Measurements from ENCODE around the gene DMRTC2.

Gene DMRTC2

GRCh38 chr19:41845001-41845050, at the start of gene DMRTC2:
Gene DMRTC2 (plus strand): TSS chr19:41845042. CDS start chr19:41847429, 2,387 bp downstream.
- DNase-seq (ENCODE audit: low read depth in 2 of 2), result no peak

- no peak for DNase-seq (ENCODE audit: low read depth in 2 of 2)
Measured at GRCh38 chr19:41796362-41796761, 48.5 kb upstream of the DMRTC2 start, which contains the start of gene CEACAM3. Gene CEACAM3 (plus strand): TSS chr19:41796587. CDS start chr19:41796678, 91 bp downstream.

- no peak for DNase-seq (ENCODE audit: low read depth in 2 of 2)
Measured at GRCh38 chr19:41796901-41797300, 47.9 kb upstream of the DMRTC2 start.

- no peak for DNase-seq (ENCODE audit: low read depth in 2 of 2)
Measured at GRCh38 chr19:41799444-41800000, 45.3 kb upstream of the DMRTC2 start.

DNA sequence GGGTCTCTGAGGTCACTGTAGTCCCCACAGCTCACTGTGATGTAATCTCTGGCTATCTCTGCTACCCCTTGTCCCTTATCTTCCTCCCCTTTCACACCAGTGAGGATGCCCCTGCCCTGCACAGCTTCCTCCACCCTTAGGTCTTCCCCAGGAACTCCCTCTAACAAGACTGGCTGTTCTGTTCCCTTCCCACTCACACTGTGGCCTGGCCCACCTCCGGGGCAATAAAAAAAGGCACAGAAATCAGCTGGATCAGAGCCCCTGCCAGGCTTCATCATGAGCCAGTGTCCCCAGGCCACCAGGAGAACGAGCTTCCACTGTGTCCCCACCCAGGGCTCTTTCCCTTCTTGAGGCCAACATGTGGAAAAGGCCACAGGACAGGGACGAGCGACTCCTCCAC, 43.8 kb upstream of the DMRTC2 start:
- DNase-seq (ENCODE audit: low read depth in 2 of 2), result no peak

GRCh38 chr19:41801792-41802211, 43.0 kb upstream of the DMRTC2 start:
- DNase-seq (ENCODE audit: low read depth in 2 of 2), result no peak

GRCh38 chr19:41802770-41803169, 42.1 kb upstream of the DMRTC2 start:
- DNase-seq (ENCODE audit: low read depth in 2 of 2), result no peak

DNA sequence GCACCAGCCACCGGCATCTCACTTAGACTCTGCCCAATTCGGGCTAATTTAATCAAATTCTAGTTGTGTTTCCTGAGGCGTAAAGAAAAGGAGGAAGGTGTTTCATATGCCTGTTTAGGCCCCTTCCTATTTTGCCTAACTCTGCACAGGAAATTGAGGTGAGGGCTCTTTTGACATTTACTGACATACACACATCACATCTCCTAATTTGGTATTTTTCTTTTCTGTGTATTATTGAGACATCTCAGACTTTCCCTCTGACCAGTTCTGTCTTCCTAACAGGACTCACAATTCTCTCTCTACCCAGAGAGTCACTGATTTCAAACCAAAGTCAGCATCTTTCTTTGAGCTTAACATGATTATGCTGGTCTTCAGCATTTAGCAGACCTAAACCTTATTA, 40.5 kb upstream of the DMRTC2 start:
- DNase-seq (ENCODE audit: low read depth in 2 of 2), result no peak

DNA sequence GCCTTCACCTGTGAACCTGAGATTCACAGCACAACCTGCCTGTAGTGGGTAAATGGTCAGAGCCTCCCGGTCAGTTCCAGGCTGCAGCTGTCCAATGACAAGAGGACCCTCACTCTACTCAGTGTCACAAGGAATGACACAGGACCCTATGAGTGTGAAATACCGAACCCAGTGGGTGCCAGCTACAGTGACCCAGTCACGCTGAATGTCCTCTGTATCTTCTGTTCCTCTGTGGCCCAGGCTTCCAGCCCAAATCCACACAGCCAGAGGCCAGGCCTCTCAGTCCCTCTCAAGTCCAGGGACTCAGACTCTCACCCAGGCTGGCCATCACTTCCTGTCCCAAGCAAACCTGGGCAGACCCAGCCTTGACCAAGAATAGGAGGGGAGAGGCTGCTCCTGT, 37.7 kb upstream of the DMRTC2 start:
- no peak for DNase-seq (ENCODE audit: low read depth in 2 of 2)

- no peak for DNase-seq (ENCODE audit: low read depth in 2 of 2)
Measured at GRCh38 chr19:41808663-41809566, 35.9 kb upstream of the DMRTC2 start.

- DNase-seq (ENCODE audit: low read depth in 2 of 2), result no peak
Measured at GRCh38 chr19:41810301-41810700, 34.5 kb upstream of the DMRTC2 start.

GRCh38 chr19:41811036-41811435, 33.8 kb upstream of the DMRTC2 start:
- no peak for DNase-seq (ENCODE audit: low read depth in 2 of 2)

DNA sequence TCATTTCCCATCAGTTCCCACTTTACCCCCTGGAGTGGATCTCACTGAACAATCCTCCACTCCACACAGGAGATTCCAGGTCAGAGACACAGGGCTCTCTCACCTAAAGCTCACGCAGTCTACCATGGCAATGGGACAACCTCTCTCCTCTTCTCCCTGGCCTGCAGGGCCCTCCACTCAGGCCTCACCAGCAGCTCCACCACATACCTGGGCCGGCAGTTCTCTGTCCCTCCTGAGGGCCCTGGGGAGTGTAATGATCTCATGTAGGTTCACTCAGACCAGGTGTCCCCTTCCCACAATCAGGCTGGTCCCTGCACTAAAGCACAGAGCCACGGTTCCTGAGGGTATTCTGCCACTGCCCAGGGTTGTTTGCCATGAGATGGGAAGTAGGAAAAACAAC, 32.9 kb upstream of the DMRTC2 start:
- no peak for DNase-seq (ENCODE audit: low read depth in 2 of 2)

DNA sequence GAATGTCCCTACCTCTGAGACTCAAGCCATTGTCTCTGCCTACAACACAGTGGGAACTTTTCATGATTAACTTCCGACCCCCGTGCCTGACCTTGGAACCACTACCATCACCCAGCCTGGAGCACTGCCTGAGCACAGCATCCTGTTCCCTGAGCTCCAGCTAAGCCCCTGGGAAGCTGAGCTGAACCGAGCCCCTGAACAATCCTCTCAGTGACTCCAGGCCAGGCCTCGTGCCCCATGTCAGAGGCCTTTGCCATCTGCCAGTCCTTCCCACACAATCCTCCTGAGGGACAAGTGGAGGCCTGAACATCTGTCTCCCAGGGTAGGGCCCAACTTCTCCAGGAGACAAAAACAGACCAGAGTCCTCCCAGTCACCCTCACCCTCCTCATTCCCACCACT, 30.9 kb upstream of the DMRTC2 start:
- DNase-seq (ENCODE audit: low read depth in 2 of 2), result no peak

DNA sequence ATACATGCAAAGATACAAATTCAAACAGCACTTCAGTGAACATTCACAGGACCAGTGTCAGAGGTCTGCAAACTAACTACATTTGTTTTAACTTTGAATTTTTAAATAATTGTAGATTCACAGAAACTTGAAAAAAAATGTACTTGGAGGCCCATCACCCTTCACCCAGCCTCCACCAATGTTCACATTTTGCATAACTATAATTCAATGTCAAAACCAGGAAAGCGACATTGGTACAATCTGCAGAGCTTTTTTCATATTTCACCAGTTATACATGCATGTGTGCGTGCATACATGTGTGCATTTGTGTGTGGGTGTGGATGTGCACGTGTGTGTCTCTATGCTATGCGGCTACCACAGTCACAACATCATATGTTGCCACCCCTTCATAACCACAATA, 29.5 kb upstream of the DMRTC2 start:
- DNase-seq (ENCODE audit: low read depth in 2 of 2), result no peak

DNA sequence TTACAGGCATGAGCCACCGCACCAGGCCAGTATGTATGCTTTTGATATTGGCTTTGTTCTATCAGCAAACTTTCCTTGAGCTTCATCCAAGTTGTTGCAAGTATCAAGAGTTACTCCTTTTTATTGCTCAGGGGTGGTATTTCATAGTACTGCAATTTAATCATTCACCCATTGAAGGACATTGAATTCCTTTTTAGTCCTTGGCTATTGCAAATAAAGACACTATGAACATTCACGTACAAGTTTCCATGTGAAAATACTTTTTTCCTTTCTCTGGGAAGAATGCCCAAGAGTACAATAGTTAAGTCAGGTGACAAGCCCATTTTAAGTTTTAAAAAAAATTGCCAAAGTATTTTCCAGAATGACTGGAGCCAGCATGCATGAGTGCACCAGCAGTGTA, 28.1 kb upstream of the DMRTC2 start:
- DNase-seq (ENCODE audit: low read depth in 2 of 2), result no peak

GRCh38 chr19:41821003-41821735, 23.7 kb upstream of the DMRTC2 start:
- DNase-seq (ENCODE audit: low read depth in 2 of 2), result peak in 1 of 2 donors; percentile 10

DNA sequence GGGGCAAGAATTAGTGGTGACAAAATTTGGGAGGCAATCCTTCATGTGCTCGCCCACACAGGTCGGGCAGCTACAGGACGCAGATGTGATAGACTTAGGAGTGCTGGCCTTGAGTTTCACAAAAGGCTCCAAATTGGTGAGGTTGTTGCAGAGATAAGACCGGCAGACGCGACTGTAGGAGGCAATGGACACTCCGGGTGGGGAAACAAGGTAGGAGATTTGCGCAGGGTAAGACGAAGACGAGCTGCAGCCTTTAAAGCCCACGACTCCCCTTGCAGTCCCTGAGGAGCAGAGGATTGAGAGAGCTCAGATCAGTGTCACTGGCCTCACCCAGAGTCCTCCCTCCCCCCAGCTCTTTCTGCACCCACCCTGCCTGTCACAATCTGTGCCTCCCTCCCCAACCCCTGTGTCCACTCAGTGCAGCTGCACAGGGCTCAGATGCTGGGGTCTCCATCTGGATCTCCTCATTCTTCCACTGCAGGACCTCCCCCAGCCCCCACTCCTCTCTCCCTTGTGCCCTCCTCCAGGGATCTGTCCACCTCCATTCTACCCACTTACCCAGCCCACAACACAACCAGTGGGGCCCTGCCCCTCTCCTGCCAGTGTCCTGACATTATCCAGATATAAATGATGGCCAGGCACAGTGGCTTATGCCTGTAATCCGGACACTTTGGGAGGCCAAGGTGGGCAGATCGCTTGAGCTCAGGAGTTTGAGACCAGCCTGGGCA, 6.7 kb upstream of the DMRTC2 start:
- no peak for DNase-seq (ENCODE audit: low read depth in 2 of 2)

GRCh38 chr19:41839211-41839610, 5.6 kb upstream of the DMRTC2 start:
- DNase-seq (ENCODE audit: low read depth in 2 of 2), result no peak

GRCh38 chr19:41843371-41843770, 1.5 kb upstream of the DMRTC2 start:
- no peak for DNase-seq (ENCODE audit: low read depth in 2 of 2)

GRCh38 chr19:41844601-41845000, 241 bp upstream of the DMRTC2 start, which contains the start of gene LYPD4:
Gene LYPD4 (minus strand): TSS chr19:41844683. CDS start chr19:41839285, 5,398 bp downstream.
- no peak for DNase-seq (ENCODE audit: low read depth in 2 of 2)

DNA sequence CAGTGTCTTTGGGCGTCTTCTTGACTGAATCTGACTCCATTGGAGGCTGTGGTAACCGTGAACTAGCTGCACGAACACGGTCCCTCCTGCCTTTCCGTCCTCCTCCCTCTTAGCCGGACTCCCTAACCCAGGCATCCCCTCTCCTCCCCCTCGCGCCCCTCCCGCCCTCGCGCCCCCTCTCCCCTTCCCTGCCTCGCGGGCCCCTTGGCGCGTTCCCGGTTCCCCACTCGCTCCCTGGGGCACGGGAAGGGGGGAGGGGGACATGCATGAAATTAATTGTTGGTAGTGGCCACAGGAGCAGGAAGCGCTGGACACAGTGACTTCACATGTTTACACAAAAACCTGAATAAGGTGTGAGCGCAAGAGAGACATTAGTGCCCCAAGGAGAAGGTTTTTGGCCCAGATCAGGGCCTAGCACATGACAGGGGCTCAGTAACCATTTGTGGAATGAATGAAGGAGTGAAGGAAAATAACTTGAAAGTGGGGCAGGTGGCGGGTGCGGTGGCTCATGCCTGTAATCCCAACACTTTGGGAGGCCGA, 279 bp downstream of the DMRTC2 start:
- DNase-seq (ENCODE audit: low read depth in 2 of 2), result no peak
